Adrenal gland (tissue), 12 donors: ENCODE results near the gene SLC41A2. TPM values are rescaled to one million over a fixed set of nuclear protein-coding genes. Genes with fewer than 3 reads are reported as not detected.

Experiments used
- DNase-seq, 7 donors: peaks; one replicate each; pipeline ENCODE4 v3.0.0-alpha.2; 2019 to 2020
- H3K27ac ChIP-seq, 5 donors: fragments of 200-600 bp; sonication (generic) in 4 of 5; 1 replicate in 3 of 5; 2 replicates in 2 of 5; pipeline versions ENCODE4 v1.5.1 to v1.8.0; 2016 to 2020; ENCODE audit warnings: mild to moderate bottlenecking in 1 of 5
- H3K27me3 ChIP-seq: fragments of 200-600 bp; 2 replicates; pipeline ENCODE4 v1.8.0; 2021
- H3K36me3 ChIP-seq, 2 donors: fragments of 200-600 bp; replicated peaks in 1 of 2; 1 replicate in 1 of 2; 2 replicates in 1 of 2; pipeline versions ENCODE4 v1.5.1 to v1.8.0; 2018 to 2022
- H3K4me1 ChIP-seq, 2 donors: fragments of 200-600 bp; replicated peaks in 1 of 2; 1 replicate in 1 of 2; 2 replicates in 1 of 2; pipeline versions ENCODE4 v1.5.1 to v1.8.0; 2018 to 2021
- H3K4me3 ChIP-seq, 4 donors: fragments of 200-600 bp; sonication (generic) in 3 of 4; one replicate each; pipeline ENCODE4 v1.5.1; 2016 to 2018
- H3K9me3 ChIP-seq, 3 donors: fragments of 200-600 bp; sonication (generic) in 1 of 3; replicated peaks in 1 of 3; 1 replicate in 2 of 3; 2 replicates in 1 of 3; pipeline versions ENCODE4 v1.5.1 to v1.8.0; 2016 to 2021
- CTCF ChIP-seq, 6 experiments: fragments of 450-650 bp in 4 of 6; fragments of 200-600 bp in 2 of 6; sonication (generic) in 1 of 6; IDR thresholded peaks; 1 replicate in 5 of 6; 2 replicates in 1 of 6; pipeline versions ENCODE4 v1.5.1 to v1.8.0; 2016 to 2021; ENCODE audit warnings: antibody characterized with exemption in 6 of 6, mild to moderate bottlenecking in 2 of 6, moderate library complexity in 1 of 6
- POLR2A ChIP-seq, 2 donors: fragments of 450-650 bp; IDR thresholded peaks; one replicate each; pipeline ENCODE4 v1.6.1; 2017; ENCODE audit warnings: antibody characterized with exemption in 2 of 2, mild to moderate bottlenecking in 2 of 2, moderate library complexity in 1 of 2
- WGBS, 4 donors: extraction: QIAGEN DNeasy Blood & Tissue Kit in 2 of 4; methylation state at CpG; one replicate each; pipeline versions ENCODE4 v1.1.5 to v1.1.7; 2013 to 2017; 5-methylcytosine and 5-hydroxymethylcytosine counted together
- intact Hi-C, 2 donors: fragments of 100-400 bp; cut with DNase I; formaldehyde crosslinking; loops; one replicate each; pipeline versions ENCODE4 v1.14.1 to v1.15.0; 2022 to 2023
- polyA plus RNA-seq, 3 donors: library from polyadenylated mRNA; stranded (reverse); fragments of 200-250 nt in 2 of 3; fragments of 350-450 nt in 1 of 3; fragmentation: Illumina TruSeq in 1 of 3; extraction: RNeasy Lipid Tissue Mini Kit (QIAGEN cat#74804) in 1 of 3; gene quantifications; one replicate each; pipeline ENCODE4 v1.2.3, GENCODE V29; 2013 to 2014
- total RNA-seq, 9 donors: library from RNA; depleted of rRNA in 4 of 9; stranded (reverse); fragments of >200 nt in 4 of 9; fragments of 120-200 nt in 1 of 9; fragmentation: NEBNext Ultra II Directional in 1 of 9; extraction: Animal tissue kit (Norgen Biotek cat#: 25700) in 1 of 9; gene quantifications; one replicate each; pipeline versions ENCODE4 v1.1.0 to v1.2.4, GENCODE V29; 2013 to 2023
- donor health status: healthy with polysubstance abuse.
- donor health status: Bipolar disorder and iron deficiency.
- donor health status: DM: yes; HTN: yes; CAD: no.
- donor health status: DM: no; HTN: no; CAD: no.
- donor health status: DM: no; HTN: no; CAD: no.
- donor health status: DM: yes; HTN: yes; CAD: no.

SLC41A2 gene
- total and polyA plus RNA-seq, 12 donors: 3.0 to 54.7 (median 35.4) TPM

- intact Hi-C loops: no loop called here
- Histone ChIP-seq H3K4me3 (no peak overlapping the region), H3K27ac (no peak overlapping the region), H3K36me3 (no peaks in the 10 kb centered on the region), H3K4me1 (no peaks in the 10 kb centered on the region), H3K27me3 (no peaks in the 10 kb centered on the region), H3K9me3 (no peaks in the 10 kb centered on the region)
- no peak for DNase-seq
- no peak for TF ChIP-seq POLR2A (IDR thresholded peaks at IDR 0.05)
- no peak for TF ChIP-seq CTCF (IDR thresholded peaks at IDR 0.05)
- 58 to 84% (median 74%) methylated on average over 5 of the region's 5 CpGs for WGBS, 4 donors
Observed at GRCh38 chr12:104971306-104971705, 13.2 kb upstream of the SLC41A2 start.

DNA sequence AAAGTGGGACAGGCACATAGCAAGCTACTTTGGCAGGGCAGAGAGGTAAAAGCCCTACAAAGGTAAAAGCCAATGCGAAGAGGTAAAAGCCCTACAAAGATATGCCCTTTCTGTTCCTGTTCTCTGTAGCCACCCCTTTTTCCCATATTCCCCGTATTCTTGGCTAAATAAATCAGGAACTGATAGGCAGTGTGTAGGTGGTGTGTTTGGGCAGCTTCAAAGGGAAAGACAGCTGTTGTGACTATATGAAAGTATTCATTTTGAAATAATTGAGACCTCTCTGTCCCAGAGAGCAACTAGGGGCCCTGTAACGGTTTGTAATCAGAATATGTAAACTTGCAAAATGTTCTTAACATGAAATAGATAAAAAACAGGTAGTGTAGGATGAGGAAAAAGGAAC is 11.3 kb upstream of the SLC41A2 start:
- WGBS, 4 donors: 36 to 78% (median 66%) methylated on average over 3 of the region's 3 CpGs
- Histone ChIP-seq H3K4me1 (no peaks in the 10 kb centered on the region), H3K9me3 (no peaks in the 10 kb centered on the region), H3K4me3 (no peak overlapping the region), H3K27ac (no peak overlapping the region), H3K36me3 (no peaks in the 10 kb centered on the region), H3K27me3 (no peaks in the 10 kb centered on the region)
- intact Hi-C loops: no loop called here
- TF ChIP-seq POLR2A (IDR thresholded peaks at IDR 0.05) (no peak), CTCF (IDR thresholded peaks at IDR 0.05) (no peak)
- DNase-seq: no peak

- Histone ChIP-seq H3K4me3 (no peak overlapping the region), H3K9me3 (no peaks in the 10 kb centered on the region), H3K4me1 (no peaks in the 10 kb centered on the region), H3K27me3 (no peaks in the 10 kb centered on the region), H3K27ac (no peak overlapping the region), H3K36me3 (no peaks in the 10 kb centered on the region)
- TF ChIP-seq CTCF (IDR thresholded peaks at IDR 0.05): no peak
- TF ChIP-seq POLR2A (IDR thresholded peaks at IDR 0.05): no peak
- WGBS, 4 donors: 90 to 94% (median 93%) methylated on average over 4 of the region's 4 CpGs
- DNase-seq: no peak
- intact Hi-C loops: no loop called here
Observed at GRCh38 chr12:104966677-104967076, 8.6 kb upstream of the SLC41A2 start.

- TF ChIP-seq CTCF (IDR thresholded peaks at IDR 0.05) (no peak), POLR2A (IDR thresholded peaks at IDR 0.05) (no peak)
- Histone ChIP-seq H3K4me3 (no peak overlapping the region), H3K4me1 (peaks cover 3 to 5% of the 10 kb centered on the region in 2 donors), H3K9me3 (no peaks in the 10 kb centered on the region), H3K36me3 (no peaks in the 10 kb centered on the region), H3K27me3 (no peaks in the 10 kb centered on the region), H3K27ac (no peak overlapping the region)
- intact Hi-C loops: no loop called here
- WGBS, 4 donors: 21 to 74% (median 53%) methylated on average over 2 of the region's 2 CpGs
- DNase-seq: no peak
Observed at GRCh38 chr12:104964856-104965205, 6.7 kb upstream of the SLC41A2 start.
